MM.1S (cell line): Measurements from ENCODE around the gene ZNF483.
A peak's percentile ranks its signal among the peaks of the same experiment; 100 is the strongest.
"Not testable (repeated sequence)": the region's sequence is repeated elsewhere in the genome, so short reads cannot be mapped to it uniquely, and the experiment has no call there.

Experiments
- DNase-seq: peaks from one replicate; pipeline ENCODE4 v3.0.0-alpha.2; 2015
- H2AFZ ChIP-seq: fragments of 300-600 bp; sonication (generic); 2 replicates; pipeline ENCODE4 v1.6.0; 2016; ENCODE audit warnings: antibody characterized with exemption, low read length
- H3F3A ChIP-seq: fragments of 300-600 bp; sonication (generic); 2 replicates; pipeline ENCODE4 v1.6.1; 2016; ENCODE audit warnings: mild to moderate bottlenecking, antibody characterized with exemption, low read length, moderate library complexity, mixed read lengths; ENCODE audit not compliant: insufficient read depth
- H3K27ac ChIP-seq: fragments of 300-600 bp; sonication (generic); 2 replicates; pipeline ENCODE4 v1.5.1; 2016; ENCODE audit warnings: mild to moderate bottlenecking, low read length
- H3K27me3 ChIP-seq: fragments of 300-600 bp; sonication (generic); replicated peaks from 2 replicates; pipeline ENCODE4 v1.6.0; 2016; ENCODE audit warnings: low read length; ENCODE audit not compliant: insufficient read depth
- H3K36me3 ChIP-seq: fragments of 300-600 bp; sonication (generic); replicated peaks from 2 replicates; pipeline ENCODE4 v1.6.1; 2016; ENCODE audit warnings: mild to moderate bottlenecking, low read length, mixed read lengths; ENCODE audit not compliant: insufficient read depth
- H3K4me1 ChIP-seq: fragments of 300-600 bp; sonication (generic); 2 replicates; pipeline ENCODE4 v1.6.1; 2016; ENCODE audit warnings: low read length, mixed read lengths
- H3K4me2 ChIP-seq: fragments of 300-600 bp; sonication (generic); 2 replicates; pipeline ENCODE4 v1.6.0; 2016; ENCODE audit warnings: low read depth, low read length
- H3K4me3 ChIP-seq: fragments of 300-600 bp; sonication (generic); 2 replicates; pipeline ENCODE4 v1.5.1; 2016; ENCODE audit warnings: low read length, mixed read lengths
- H3K79me2 ChIP-seq: fragments of 300-600 bp; sonication (generic); 2 replicates; pipeline ENCODE4 v1.6.1; 2016; ENCODE audit warnings: mixed run types, low read length, mixed read lengths
- H3K9ac ChIP-seq: fragments of 300-600 bp; sonication (generic); 2 replicates; pipeline ENCODE4 v1.6.1; 2016; ENCODE audit warnings: low read length, mixed read lengths
- H3K9me2 ChIP-seq: fragments of 300-600 bp; sonication (generic); replicated peaks from 2 replicates; pipeline ENCODE4 v1.6.1; 2016; ENCODE audit warnings: mild to moderate bottlenecking, low read length, mixed read lengths; ENCODE audit not compliant: insufficient read depth
- H3K9me3 ChIP-seq: fragments of 300-600 bp; sonication (generic); replicated peaks from 2 replicates; pipeline ENCODE4 v1.6.1; 2016; ENCODE audit warnings: mild to moderate bottlenecking, low read length, mixed read lengths; ENCODE audit not compliant: insufficient read depth
- H4K20me1 ChIP-seq: fragments of 300-600 bp; sonication (generic); 2 replicates; pipeline ENCODE4 v1.6.1; 2016; ENCODE audit warnings: mild to moderate bottlenecking, low read length, moderate library complexity, mixed read lengths; ENCODE audit not compliant: insufficient read depth
- CTCF ChIP-seq: fragments of 300-600 bp; sonication (generic); IDR thresholded peaks from 2 replicates; pipeline ENCODE4 v1.5.1; 2016; ENCODE audit warnings: antibody characterized with exemption, low read length, mixed read lengths
- EZH2 ChIP-seq: fragments of 300-600 bp; sonication (generic); optimal IDR thresholded peaks from 2 replicates; pipeline ENCODE3; 2017; ENCODE audit warnings: low read depth, mild to moderate bottlenecking, antibody characterized with exemption, low read length, mixed read lengths
- EZH2phosphoT487 ChIP-seq: fragments of 300-600 bp; sonication (generic); IDR thresholded peaks from 2 replicates; pipeline ENCODE4 v1.6.1; 2018; ENCODE audit warnings: antibody characterized with exemption, low read length

ZNF483 gene

GRCh38 chr9:111483858-111484571, 41.0 kb upstream of the ZNF483 start, which contains the start of gene ECPAS:
ECPAS (minus strand) TSS chr9:111484383; CDS start chr9:111472918, 11,465 bp downstream.
- Histone ChIP-seq H3K79me2 (peaks cover 44% of the 10 kb centered on the region), H3K9ac (peak within 1 kb of the TSS; percentile 72), H3K4me2 (peak within 1 kb of the TSS; percentile 65), H3K4me3 (peak within 1 kb of the TSS; percentile 72), H3K4me1 (peaks cover 14% of the 10 kb centered on the region; the same call in 1 of the 2 replicates), H3F3A (peaks cover 13% of the 10 kb centered on the region), H3K9me3 (no peaks in the 10 kb centered on the region), H3K36me3 (no peaks in the 10 kb centered on the region), H4K20me1 (peaks cover 18% of the 10 kb centered on the region), H3K27ac (peak within 1 kb of the TSS; percentile 78), H3K9me2 (no peaks in the 10 kb centered on the region), H3K27me3 (no peaks in the 10 kb centered on the region), H2AFZ (peak within 1 kb of the TSS; percentile 69)
- DNase-seq: peak; percentile 85
- no peak for TF ChIP-seq EZH2phosphoT487

- Histone ChIP-seq H3K36me3 (no peaks in the 10 kb centered on the region), H3K27ac (peak overlapping the region; percentile 78)
Observed at GRCh38 chr9:111484572-111484894, 40.4 kb upstream of the ZNF483 start.

GRCh38 chr9:111497196-111497595, 27.8 kb upstream of the ZNF483 start:
- not testable (repeated sequence) for H3K27me3 ChIP-seq

More at GRCh38 chr9:111484572-111484894, 40.4 kb upstream of the ZNF483 start:
- DNase-seq: peak; percentile 65
- Histone ChIP-seq H3K4me3 (peak overlapping the region; percentile 72), H3F3A (peaks cover 13% of the 10 kb centered on the region), H3K4me2 (peak overlapping the region; percentile 65), H3K9ac (peak overlapping the region; percentile 72), H2AFZ (peak overlapping the region; percentile 69), H3K27me3 (no peaks in the 10 kb centered on the region), H3K9me2 (no peaks in the 10 kb centered on the region), H3K79me2 (peaks cover 39% of the 10 kb centered on the region), H4K20me1 (peaks cover 15% of the 10 kb centered on the region), H3K4me1 (peaks cover 14% of the 10 kb centered on the region; the same call in 1 of the 2 replicates), H3K9me3 (no peaks in the 10 kb centered on the region)
- TF ChIP-seq EZH2phosphoT487 (no peak), CTCF (no peak), EZH2 (no peak)

GRCh38 chr9:111501005-111501562, 23.9 kb upstream of the ZNF483 start:
- no peak overlapping the region for H3K4me3 ChIP-seq
- H3K27ac ChIP-seq: no peak overlapping the region
- no peaks in the 10 kb centered on the region for H3K4me1 ChIP-seq
- DNase-seq: no peak
- H3K9me2 ChIP-seq: no peaks in the 10 kb centered on the region
- no peak overlapping the region for H3K9ac ChIP-seq
- H4K20me1 ChIP-seq: no peaks in the 10 kb centered on the region
- TF ChIP-seq EZH2phosphoT487 (no peak), EZH2 (no peak), CTCF (no peak)
- H3K9me3 ChIP-seq: no peaks in the 10 kb centered on the region
- H2AFZ ChIP-seq: no peak overlapping the region
- H3F3A ChIP-seq: no peaks in the 10 kb centered on the region
- H3K27me3 ChIP-seq: no peaks in the 10 kb centered on the region
- no peaks in the 10 kb centered on the region for H3K79me2 ChIP-seq
- no peak overlapping the region for H3K4me2 ChIP-seq
- H3K36me3 ChIP-seq: no peaks in the 10 kb centered on the region

More at GRCh38 chr9:111497196-111497595, 27.8 kb upstream of the ZNF483 start:
- H3F3A ChIP-seq, H4K20me1 ChIP-seq, H3K9ac ChIP-seq, H3K4me1 ChIP-seq, H3K36me3 ChIP-seq, H3K4me3 ChIP-seq, H2AFZ ChIP-seq, DNase-seq, H3K79me2 ChIP-seq, H3K4me2 ChIP-seq, H3K27ac ChIP-seq, H3K9me3 ChIP-seq, H3K9me2 ChIP-seq: not testable (repeated sequence)
